LoVo (cell line): ENCODE results near the gene EBI3.
A peak's percentile ranks its signal among the peaks of the same experiment; 100 is the strongest.
"Not testable (repeated sequence)": the region's sequence is repeated elsewhere in the genome, so short reads cannot be mapped to it uniquely, and the experiment has no call there.

Experiments
- DNase-seq: peaks from one replicate; pipeline ENCODE4 v3.0.0-alpha.2; 2016; ENCODE audit warnings: low spot score

The EBI3 gene

DNA sequence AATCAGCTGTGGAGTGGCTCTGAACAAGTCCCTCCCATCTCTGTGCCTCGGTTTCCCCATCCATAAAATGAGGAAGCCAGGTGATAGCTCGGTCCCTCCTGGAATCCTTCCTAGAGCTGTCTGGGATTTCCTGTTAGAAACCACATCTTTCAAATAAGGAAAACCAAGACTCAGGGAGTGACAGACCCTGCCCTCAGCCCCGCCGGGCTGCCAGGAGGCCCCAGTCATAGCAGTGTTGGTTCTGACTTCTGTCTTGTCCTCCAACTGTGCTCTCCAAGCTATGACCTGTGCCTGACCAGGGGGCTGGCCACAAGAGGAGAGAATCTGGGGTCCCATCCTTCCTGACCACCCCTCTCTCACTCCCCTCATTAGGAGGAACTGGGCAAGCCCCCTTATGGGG, 48.7 kb downstream of the EBI3 start:
- DNase-seq = no peak

GRCh38 chr19:4278419-4279266, 49.3 kb downstream of the EBI3 start, which contains the start of gene SHD:
Gene SHD (plus strand): TSS chr19:4279266. CDS start chr19:4280064, 798 bp downstream.
- DNase-seq = no peak

GRCh38 chr19:4279267-4279529, 49.9 kb downstream of the EBI3 start:
- no peak for DNase-seq

GRCh38 chr19:4279530-4280422, 50.5 kb downstream of the EBI3 start:
- no peak for DNase-seq

- DNase-seq = peak; percentile 92
These were observed 55.0 kb downstream of the EBI3 start for GRCh38 chr19:4284176-4284958.

DNA sequence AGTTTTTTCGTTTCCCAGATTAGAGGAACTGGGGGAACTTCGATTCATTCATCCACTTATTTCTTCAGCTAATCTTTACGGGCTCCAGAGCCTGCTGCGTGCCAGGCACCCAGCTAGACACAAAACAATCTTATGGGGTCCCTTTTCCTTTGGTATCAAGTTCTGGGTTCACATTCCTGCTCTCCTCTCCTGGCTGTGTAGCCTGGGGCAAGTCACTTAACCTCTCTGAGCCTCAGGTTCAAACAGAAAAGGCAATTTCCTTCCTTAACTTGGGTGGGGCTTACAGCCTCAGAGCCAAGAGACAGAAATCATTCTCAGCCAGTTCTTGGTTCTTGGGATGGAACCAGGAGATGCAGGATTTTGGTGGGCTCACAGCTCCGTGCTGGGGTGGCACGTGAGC, 55.7 kb downstream of the EBI3 start:
- no peak for DNase-seq

- not testable (repeated sequence) for DNase-seq
These were observed 56.8 kb downstream of the EBI3 start for GRCh38 chr19:4286141-4286540.
